GM10248 (cell line): ENCODE data around the gene SDK1.

Experiments used
- CTCF ChIA-PET: fragments of 300-600 bp; sonication (Branson Sonifier 250); formaldehyde crosslinking; extraction: SDS; loops from one replicate; lab custom pipeline; 2021; ENCODE audit warnings: antibody characterized with exemption; lab: Yijun Ruan, JAX
- POLR2A ChIA-PET: fragments of 350-650 bp; sonication (Branson Sonifier 250); formaldehyde crosslinking; extraction: SDS; loops from one replicate; lab custom pipeline; 2020; ENCODE audit warnings: antibody characterized with exemption; lab: Yijun Ruan, JAX
- DNase-seq: peaks from one replicate; pipeline ENCODE4 v3.0.0; 2012; ENCODE audit errors: extremely low spot score
- TF ChIP-seq, protein P1 (sequence below): IDR thresholded peaks from 2 replicates; pipeline ENCODE4 v1.5.1; 2012; ENCODE audit warnings: mild to moderate bottlenecking, low read depth; ENCODE audit errors: extremely low read depth, missing control alignments, control extremely low read depth

Gene SDK1

DNA sequence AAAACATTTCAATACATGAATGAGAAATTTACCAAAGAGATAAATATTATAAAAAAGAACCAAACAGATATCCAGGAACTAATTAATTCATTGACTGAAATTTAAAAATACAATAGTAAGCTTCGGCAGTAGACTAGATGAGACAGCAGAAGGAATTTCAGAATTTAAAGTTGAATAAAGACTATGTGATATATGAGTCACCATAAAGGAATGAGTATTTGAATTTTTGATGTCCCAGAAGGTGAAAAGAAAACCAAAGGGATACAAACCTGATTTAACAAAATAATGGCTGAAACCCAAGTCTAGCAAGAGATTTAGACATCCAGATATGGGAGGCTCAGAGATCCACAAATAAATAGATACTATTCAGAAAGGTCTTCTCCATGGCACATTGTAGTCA, 757.1 kb downstream of the SDK1 start:
- ChIA-PET POLR2A (no interaction called here), CTCF (no interaction called here)

GRCh38 chr7:4065190-4065589, 764.1 kb downstream of the SDK1 start:
- CTCF ChIA-PET, result interaction anchor here (1.5 kb wide), 1 partner anchor 28 kb away, joined by 3 read pairs; no protein-coding TSS in a partner anchor

More for the DNA sequence above, 757.1 kb downstream of the SDK1 start:
- TF ChIP-seq, protein P1, sequence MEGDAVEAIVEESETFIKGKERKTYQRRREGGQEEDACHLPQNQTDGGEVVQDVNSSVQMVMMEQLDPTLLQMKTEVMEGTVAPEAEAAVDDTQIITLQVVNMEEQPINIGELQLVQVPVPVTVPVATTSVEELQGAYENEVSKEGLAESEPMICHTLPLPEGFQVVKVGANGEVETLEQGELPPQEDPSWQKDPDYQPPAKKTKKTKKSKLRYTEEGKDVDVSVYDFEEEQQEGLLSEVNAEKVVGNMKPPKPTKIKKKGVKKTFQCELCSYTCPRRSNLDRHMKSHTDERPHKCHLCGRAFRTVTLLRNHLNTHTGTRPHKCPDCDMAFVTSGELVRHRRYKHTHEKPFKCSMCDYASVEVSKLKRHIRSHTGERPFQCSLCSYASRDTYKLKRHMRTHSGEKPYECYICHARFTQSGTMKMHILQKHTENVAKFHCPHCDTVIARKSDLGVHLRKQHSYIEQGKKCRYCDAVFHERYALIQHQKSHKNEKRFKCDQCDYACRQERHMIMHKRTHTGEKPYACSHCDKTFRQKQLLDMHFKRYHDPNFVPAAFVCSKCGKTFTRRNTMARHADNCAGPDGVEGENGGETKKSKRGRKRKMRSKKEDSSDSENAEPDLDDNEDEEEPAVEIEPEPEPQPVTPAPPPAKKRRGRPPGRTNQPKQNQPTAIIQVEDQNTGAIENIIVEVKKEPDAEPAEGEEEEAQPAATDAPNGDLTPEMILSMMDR, result no peak
- DNase-seq, result no peak

GRCh38 chr7:4066206-4066605, 765.2 kb downstream of the SDK1 start:
- ChIA-PET POLR2A (no interaction called here), CTCF (no interaction called here)
- no peak for DNase-seq
- TF ChIP-seq, protein P1, result no peak

More at GRCh38 chr7:4065190-4065589, 764.1 kb downstream of the SDK1 start:
- POLR2A ChIA-PET, result no interaction called here
- DNase-seq, result no peak
- TF ChIP-seq, protein P1, result no peak

GRCh38 chr7:4066626-4067475, 765.8 kb downstream of the SDK1 start:
- TF ChIP-seq, protein P1, result no peak
- CTCF ChIA-PET, result no interaction called here
- POLR2A ChIA-PET, result no interaction called here
- DNase-seq, result no peak

- ChIA-PET POLR2A (no interaction called here), CTCF (no interaction called here)
- no peak for DNase-seq
- TF ChIP-seq, protein P1, result no peak
These were observed 766.4 kb downstream of the SDK1 start for GRCh38 chr7:4067476-4067760.

GRCh38 chr7:4067874-4068273, 766.8 kb downstream of the SDK1 start:
- CTCF ChIA-PET, result no interaction called here
- TF ChIP-seq, protein P1, result no peak
- POLR2A ChIA-PET, result no interaction called here
- DNase-seq, result no peak

GRCh38 chr7:4068286-4068685, 767.2 kb downstream of the SDK1 start:
- POLR2A ChIA-PET, result no interaction called here
- CTCF ChIA-PET, result no interaction called here
- TF ChIP-seq, protein P1, result no peak
- no peak for DNase-seq
